ENCODE measurements around the gene PSMA2. TPM values are rescaled to one million over a fixed set of nuclear protein-coding genes. Genes with fewer than 3 reads are reported as not detected.

The PSMA2 gene
- polyA plus RNA-seq, 2 donors = 36.2 to 103 TPM

Other genes with a start within 250 kb of the PSMA2 start
- gene C7orf25, start 20.1 kb downstream of the PSMA2 start, polyA plus RNA-seq = 1 to 10 TPM; 3.0 to 6.3 TPM
- gene MRPL32, start 202 bp upstream of the PSMA2 start, polyA plus RNA-seq = 10 to 100 TPM; 50.6 to 59.8 TPM
- under 1 TPM; 0.11 to 0.47 TPM for gene HECW1, start 180.5 kb upstream of the PSMA2 start, polyA plus RNA-seq